ENCODE measurements around the gene CIRBP. TPM values are rescaled to one million over a fixed set of nuclear protein-coding genes. Genes with fewer than 3 reads are reported as not detected.
A peak's percentile ranks its signal among the peaks of the same experiment; 100 is the strongest.

Gene CIRBP
- total RNA-seq, 4 donors from 2014 or later = 274 to 578 (median 418) TPM

- H3K4me3 ChIP-seq = peak overlapping the region; percentile 69 to 85 (median 84)
- DNase-seq = no peak
These were observed 15.0 kb upstream of the CIRBP start for GRCh38 chr19:1254081-1254527.

GRCh38 chr19:1254530-1255185 lies 14.5 kb upstream of the CIRBP start:
- Histone ChIP-seq H3K36me3 (peaks cover 0 to 52% of the 10 kb centered on the region in 2 donors), H3K4me1 (peaks cover 46 to 59% of the 10 kb centered on the region in 2 donors), H3K27me3 (no peaks in the 10 kb centered on the region), H3K4me3 (peak overlapping the region in 1 of 4 donors; percentile 85), H3K9me3 (no peaks in the 10 kb centered on the region), H3K27ac (peak overlapping the region; percentile 94 to 99 (median 96))
- no peak for DNase-seq
- TF ChIP-seq CTCF (IDR thresholded peaks at IDR 0.05 in 4 of 5, conservative IDR thresholded peaks at IDR 0.05 in 1 of 5) (no peak), POLR2A (IDR thresholded peaks at IDR 0.05) (no peak)
- no peak for ATAC-seq
- intact Hi-C loops (cut with DNase I; ENCODE audit: low total_unique reads) (no loop called here), in situ Hi-C loops (cut with MboI; ENCODE audit: low sequenced_read_pairs in 4 of 4) (no loop called here)

More at GRCh38 chr19:1254081-1254527, 15.0 kb upstream of the CIRBP start:
- TF ChIP-seq POLR2A (IDR thresholded peaks at IDR 0.05) (no peak), CTCF (IDR thresholded peaks at IDR 0.05 in 4 of 5, conservative IDR thresholded peaks at IDR 0.05 in 1 of 5) (no peak)
- Histone ChIP-seq H3K27me3 (no peaks in the 10 kb centered on the region), H3K4me1 (peaks cover 45 to 56% of the 10 kb centered on the region in 2 donors), H3K9me3 (no peaks in the 10 kb centered on the region), H3K27ac (peak overlapping the region; percentile 94 to 99 (median 96)), H3K36me3 (peaks cover 0 to 52% of the 10 kb centered on the region in 2 donors)
- no peak for ATAC-seq
- intact Hi-C loops (cut with DNase I; ENCODE audit: low total_unique reads) (no loop called here), in situ Hi-C loops (cut with MboI; ENCODE audit: low sequenced_read_pairs in 4 of 4) (no loop called here)

GRCh38 chr19:1255186-1256161 lies 13.7 kb upstream of the CIRBP start:
- no peaks in the 10 kb centered on the region for H3K27me3 ChIP-seq
- H3K9me3 ChIP-seq = no peaks in the 10 kb centered on the region
- peaks cover 54 to 67% of the 10 kb centered on the region in 2 donors for H3K4me1 ChIP-seq
- in situ Hi-C loops (cut with MboI; ENCODE audit: low sequenced_read_pairs in 4 of 4) = no loop called here
- no peak for TF ChIP-seq POLR2A (IDR thresholded peaks at IDR 0.05)
- no peak for TF ChIP-seq CTCF (IDR thresholded peaks at IDR 0.05 in 4 of 5, conservative IDR thresholded peaks at IDR 0.05 in 1 of 5)
- ATAC-seq (no peak), DNase-seq (no peak)
- H3K4me3 ChIP-seq = no peak overlapping the region
- intact Hi-C loops (cut with DNase I; ENCODE audit: low total_unique reads) = no loop called here
- H3K27ac ChIP-seq = peak overlapping the region; percentile 94 to 99 (median 96)
- peaks cover 0 to 52% of the 10 kb centered on the region in 2 donors for H3K36me3 ChIP-seq

- intact Hi-C loops (cut with DNase I; ENCODE audit: low total_unique reads) = no loop called here
- Histone ChIP-seq H3K9me3 (no peaks in the 10 kb centered on the region), H3K36me3 (peaks cover 0 to 46% of the 10 kb centered on the region in 2 donors), H3K4me3 (no peak overlapping the region), H3K4me1 (peaks cover 61 to 66% of the 10 kb centered on the region in 2 donors), H3K27me3 (no peaks in the 10 kb centered on the region), H3K27ac (peak overlapping the region; percentile 94 to 99 (median 96))
- ATAC-seq (no peak), DNase-seq (no peak)
- in situ Hi-C loops (cut with MboI; ENCODE audit: low sequenced_read_pairs in 4 of 4) = no loop called here
- TF ChIP-seq POLR2A (IDR thresholded peaks at IDR 0.05) (no peak), CTCF (IDR thresholded peaks at IDR 0.05 in 4 of 5, conservative IDR thresholded peaks at IDR 0.05 in 1 of 5) (no peak)
These were observed 12.3 kb upstream of the CIRBP start for GRCh38 chr19:1256646-1257474.
